Activated naive CD4-positive, alpha-beta T cell treated with anti-CD3 and anti-CD28 coated beads, Interleukin-2, amount 50 U/mL, for 24 hours (primary cell): Measurements from ENCODE around the gene TMSB4Y.
A peak's percentile ranks its signal among the peaks of the same experiment; 100 is the strongest.

Experiments used
- H3K27ac Mint-ChIP-seq: one replicate; pipeline ENCODE4 v1.8.0; 2021; ENCODE audit warnings: mild to moderate bottlenecking, mixed read lengths
- H3K27me3 Mint-ChIP-seq: one replicate; pipeline ENCODE4 v1.8.0; 2021; ENCODE audit warnings: mixed read lengths
- H3K36me3 Mint-ChIP-seq: one replicate; pipeline ENCODE4 v1.8.0; 2021; ENCODE audit warnings: mixed read lengths
- H3K4me1 Mint-ChIP-seq: one replicate; pipeline ENCODE4 v1.8.0; 2021; ENCODE audit warnings: mixed read lengths
- H3K4me3 Mint-ChIP-seq: one replicate; pipeline ENCODE4 v1.8.0; 2021; ENCODE audit warnings: mild to moderate bottlenecking, mixed read lengths
- H3K9me3 Mint-ChIP-seq: one replicate; pipeline ENCODE4 v1.8.0; 2021; ENCODE audit warnings: mixed read lengths

The TMSB4Y gene

GRCh38 chrY:13703568-13703968, at the start of gene TMSB4Y:
TSS of gene TMSB4Y (plus strand) at chrY:13703899.
- Mint-ChIP-seq H3K27me3 (no peaks in the 10 kb centered on the region), H3K9me3 (no peaks in the 10 kb centered on the region), H3K4me1 (peaks cover 21% of the 10 kb centered on the region), H3K27ac (peak within 1 kb of the TSS; percentile 80), H3K36me3 (no peaks in the 10 kb centered on the region), H3K4me3 (peak within 1 kb of the TSS; percentile 86)

- Mint-ChIP-seq H3K27ac (no peak overlapping the region), H3K9me3 (peaks cover 2% of the 10 kb centered on the region), H3K27me3 (no peaks in the 10 kb centered on the region), H3K4me1 (no peaks in the 10 kb centered on the region), H3K36me3 (peaks cover under 1% of the 10 kb centered on the region), H3K4me3 (no peak overlapping the region)
Measured at GRCh38 chrY:13664162-13664561, 39.5 kb upstream of the TMSB4Y start.

GRCh38 chrY:13671122-13671521, 32.6 kb upstream of the TMSB4Y start:
- Mint-ChIP-seq H3K27ac (no peak overlapping the region), H3K27me3 (peaks cover 2% of the 10 kb centered on the region), H3K9me3 (no peaks in the 10 kb centered on the region), H3K4me1 (no peaks in the 10 kb centered on the region), H3K4me3 (no peak overlapping the region), H3K36me3 (peaks cover 3% of the 10 kb centered on the region)

- Mint-ChIP-seq H3K4me1 (peaks cover 21% of the 10 kb centered on the region), H3K4me3 (no peak overlapping the region), H3K36me3 (no peaks in the 10 kb centered on the region), H3K9me3 (no peaks in the 10 kb centered on the region), H3K27me3 (no peaks in the 10 kb centered on the region), H3K27ac (no peak overlapping the region)
Measured at GRCh38 chrY:13702276-13702675, 1.4 kb upstream of the TMSB4Y start.

GRCh38 chrY:13704121-13704930, 627 bp downstream of the TMSB4Y start:
- H3K27ac Mint-ChIP-seq: peak overlapping the region; percentile 80
- no peaks in the 10 kb centered on the region for H3K27me3 Mint-ChIP-seq
- no peaks in the 10 kb centered on the region for H3K9me3 Mint-ChIP-seq
- no peaks in the 10 kb centered on the region for H3K36me3 Mint-ChIP-seq
- peak overlapping the region; percentile 86 for H3K4me3 Mint-ChIP-seq
- H3K4me1 Mint-ChIP-seq: peaks cover 21% of the 10 kb centered on the region

GRCh38 chrY:13705197-13705596, 1.5 kb downstream of the TMSB4Y start:
- H3K27ac Mint-ChIP-seq: no peak overlapping the region
- H3K36me3 Mint-ChIP-seq: no peaks in the 10 kb centered on the region
- H3K4me3 Mint-ChIP-seq: peak overlapping the region; percentile 86
- H3K9me3 Mint-ChIP-seq: no peaks in the 10 kb centered on the region
- no peaks in the 10 kb centered on the region for H3K27me3 Mint-ChIP-seq
- peaks cover 21% of the 10 kb centered on the region for H3K4me1 Mint-ChIP-seq

- Mint-ChIP-seq H3K4me3 (no peak overlapping the region), H3K36me3 (peaks cover 5% of the 10 kb centered on the region), H3K9me3 (no peaks in the 10 kb centered on the region), H3K4me1 (peaks cover 21% of the 10 kb centered on the region), H3K27me3 (no peaks in the 10 kb centered on the region), H3K27ac (no peak overlapping the region)
Measured at GRCh38 chrY:13708038-13708437, 4.3 kb downstream of the TMSB4Y start.

GRCh38 chrY:13718996-13719395, 15.3 kb downstream of the TMSB4Y start:
- Mint-ChIP-seq H3K27me3 (no peaks in the 10 kb centered on the region), H3K36me3 (peaks cover 4% of the 10 kb centered on the region), H3K9me3 (peaks cover 4% of the 10 kb centered on the region), H3K4me3 (no peak overlapping the region), H3K4me1 (no peaks in the 10 kb centered on the region), H3K27ac (no peak overlapping the region)

- no peaks in the 10 kb centered on the region for H3K4me1 Mint-ChIP-seq
- no peaks in the 10 kb centered on the region for H3K36me3 Mint-ChIP-seq
- no peaks in the 10 kb centered on the region for H3K9me3 Mint-ChIP-seq
- H3K27me3 Mint-ChIP-seq: no peaks in the 10 kb centered on the region
- H3K4me3 Mint-ChIP-seq: no peak overlapping the region
- H3K27ac Mint-ChIP-seq: no peak overlapping the region
Measured at GRCh38 chrY:13729517-13729916, 25.8 kb downstream of the TMSB4Y start.

GRCh38 chrY:13738618-13739017, 34.9 kb downstream of the TMSB4Y start:
- Mint-ChIP-seq H3K27ac (no peak overlapping the region), H3K27me3 (peaks cover under 1% of the 10 kb centered on the region), H3K4me3 (no peak overlapping the region), H3K36me3 (no peaks in the 10 kb centered on the region), H3K4me1 (no peaks in the 10 kb centered on the region), H3K9me3 (no peaks in the 10 kb centered on the region)

GRCh38 chrY:13751289-13752071, 47.8 kb downstream of the TMSB4Y start:
- Mint-ChIP-seq H3K27me3 (no peaks in the 10 kb centered on the region), H3K27ac (peak overlapping the region; percentile 91), H3K4me3 (peak overlapping the region; percentile 86), H3K9me3 (no peaks in the 10 kb centered on the region), H3K36me3 (no peaks in the 10 kb centered on the region), H3K4me1 (peaks cover 11% of the 10 kb centered on the region)

GRCh38 chrY:13754661-13755060, 51.0 kb downstream of the TMSB4Y start:
- H3K27ac Mint-ChIP-seq: no peak overlapping the region

More at GRCh38 chrY:13754661-13755060, 51.0 kb downstream of the TMSB4Y start:
- Mint-ChIP-seq H3K4me3 (no peak overlapping the region), H3K27me3 (no peaks in the 10 kb centered on the region), H3K9me3 (no peaks in the 10 kb centered on the region), H3K4me1 (peaks cover 11% of the 10 kb centered on the region), H3K36me3 (no peaks in the 10 kb centered on the region)
